Testis (tissue), 3 donors: ENCODE data around the gene AICDA. TPM values are rescaled to one million over a fixed set of nuclear protein-coding genes. Genes with fewer than 3 reads are reported as not detected.
"Not testable (repeated sequence)": the region's sequence is repeated elsewhere in the genome, so short reads cannot be mapped to it uniquely, and the experiment has no call there.

Source experiments
- DNase-seq: peaks from one replicate; pipeline ENCODE4 v3.0.0-alpha.2; 2019
- H3K27ac ChIP-seq, 2 donors: fragments of 200-600 bp; sonication (generic); one replicate each; pipeline ENCODE4 v1.5.1; 2019
- H3K27me3 ChIP-seq: fragments of 200-600 bp; sonication (generic); one replicate; pipeline ENCODE4 v1.5.1; 2019
- H3K36me3 ChIP-seq: fragments of 200-600 bp; sonication (generic); one replicate; pipeline ENCODE4 v1.5.1; 2017; ENCODE audit warnings: low read depth; ENCODE audit errors: missing control alignments
- H3K4me1 ChIP-seq: fragments of 200-600 bp; sonication (generic); one replicate; pipeline ENCODE4 v1.5.1; 2019
- H3K4me3 ChIP-seq, 2 donors: fragments of 200-600 bp; sonication (generic); one replicate each; pipeline ENCODE4 v1.5.1; 2017 to 2019
- H3K9me3 ChIP-seq: fragments of 200-600 bp; sonication (generic); one replicate; pipeline ENCODE4 v1.5.1; 2017
- CTCF ChIP-seq, 3 experiments: fragments of 450-650 bp in 2 of 3; fragments of 200-600 bp in 1 of 3; sonication (generic) in 1 of 3; IDR thresholded peaks; one replicate each; pipeline ENCODE4 v1.5.1; 2016 to 2019; ENCODE audit warnings: antibody characterized with exemption in 3 of 3, mild to moderate bottlenecking in 2 of 3, moderate library complexity in 1 of 3
- POLR2A ChIP-seq: fragments of 450-650 bp; IDR thresholded peaks from one replicate; pipeline ENCODE4 v1.6.1; 2017; ENCODE audit warnings: antibody characterized with exemption, mild to moderate bottlenecking, moderate library complexity
- WGBS, 2 donors: methylation state at CpG; one replicate each; pipeline ENCODE4 v1.1.5; 2018; 5-methylcytosine and 5-hydroxymethylcytosine counted together
- intact Hi-C: fragments of 100-400 bp; cut with DNase I; formaldehyde crosslinking; loops from one replicate; pipeline ENCODE4 v1.15.1; 2023; ENCODE audit warnings: low total_unique reads
- polyA plus RNA-seq: library from polyadenylated mRNA; stranded (reverse); fragments of 350-450 nt; fragmentation: Illumina TruSeq; extraction: RNeasy Lipid Tissue Mini Kit (QIAGEN cat#74804); gene quantifications from one replicate; pipeline ENCODE4 v1.2.3, GENCODE V29; 2014; ENCODE audit warnings: low read depth, low replicate concordance; ENCODE audit not compliant: insufficient read depth
- total RNA-seq, 2 donors: library from RNA; depleted of rRNA; stranded (reverse); fragments of >200 nt; gene quantifications; one replicate each; pipeline ENCODE4 v1.2.3, GENCODE V29; 2016

AICDA gene
- total and polyA plus RNA-seq, 3 donors from 2014 or later: 0.11 TPM; not detected in 2

- no peaks in the 10 kb centered on the region for H3K27me3 ChIP-seq
- DNase-seq: no peak
- intact Hi-C loops: no loop called here
- H3K36me3 ChIP-seq: no peaks in the 10 kb centered on the region
- H3K4me1 ChIP-seq: no peaks in the 10 kb centered on the region
- TF ChIP-seq POLR2A (no peak), CTCF (IDR thresholded peaks at IDR 0.05) (no peak)
- no peak overlapping the region for H3K27ac ChIP-seq
- no peak overlapping the region for H3K4me3 ChIP-seq
- 87% methylated on average over 3 of the region's 3 CpGs for WGBS, 2 donors
- H3K9me3 ChIP-seq: no peaks in the 10 kb centered on the region
These were observed 34.8 kb downstream of the AICDA start for GRCh38 chr12:8577879-8578278.

GRCh38 chr12:8572507-8572906 lies 40.2 kb downstream of the AICDA start:
- Histone ChIP-seq H3K9me3 (no peaks in the 10 kb centered on the region), H3K4me3 (no peak overlapping the region), H3K4me1 (no peaks in the 10 kb centered on the region), H3K36me3 (no peaks in the 10 kb centered on the region), H3K27me3 (no peaks in the 10 kb centered on the region), H3K27ac (no peak overlapping the region)
- no peak for TF ChIP-seq POLR2A
- TF ChIP-seq CTCF (IDR thresholded peaks at IDR 0.05): no peak
- intact Hi-C loops: no loop called here
- WGBS, 2 donors: 31 to 40% methylated on average over 2 of the region's 2 CpGs
- DNase-seq: no peak

- intact Hi-C loops: no loop called here
- no peak overlapping the region for H3K27ac ChIP-seq
- DNase-seq: no peak
- H3K4me1 ChIP-seq: no peaks in the 10 kb centered on the region
- no peaks in the 10 kb centered on the region for H3K9me3 ChIP-seq
- TF ChIP-seq CTCF (IDR thresholded peaks at IDR 0.05) (no peak), POLR2A (no peak)
- H3K36me3 ChIP-seq: no peaks in the 10 kb centered on the region
- no peak overlapping the region for H3K4me3 ChIP-seq
- no peaks in the 10 kb centered on the region for H3K27me3 ChIP-seq
These were observed 46.1 kb downstream of the AICDA start for GRCh38 chr12:8566525-8566924.

- H3K4me3 ChIP-seq, H3K27ac ChIP-seq, H3K36me3 ChIP-seq, H3K9me3 ChIP-seq, H3K27me3 ChIP-seq, DNase-seq, H3K4me1 ChIP-seq, intact Hi-C loops: not testable (repeated sequence)
- 79 to 81% methylated on average over 2 of the region's 2 CpGs for WGBS, 2 donors
These were observed 46.6 kb downstream of the AICDA start for GRCh38 chr12:8566052-8566451.

GRCh38 chr12:8564656-8565055 lies 48.0 kb downstream of the AICDA start:
- no peak overlapping the region for H3K4me3 ChIP-seq
- TF ChIP-seq CTCF (IDR thresholded peaks at IDR 0.05): no peak
- no peak for TF ChIP-seq POLR2A
- no peaks in the 10 kb centered on the region for H3K36me3 ChIP-seq
- no peaks in the 10 kb centered on the region for H3K9me3 ChIP-seq
- H3K27ac ChIP-seq: no peak overlapping the region
- H3K4me1 ChIP-seq: no peaks in the 10 kb centered on the region
- no peaks in the 10 kb centered on the region for H3K27me3 ChIP-seq
- WGBS, 2 donors: 58 to 64% methylated on average over 22 of the region's 22 CpGs
- DNase-seq: peak; percentile 61
- intact Hi-C loops: no loop called here
